NCI-H1694 treated with DMSO at 0.1 percent for 48 hours (cell line): ENCODE results near the gene EEIG1.
A peak's percentile ranks its signal among the peaks of the same experiment; 100 is the strongest.

Source experiments
- DNase-seq: peaks from one replicate; lab custom pipeline; 2025; lab: John Stamatoyannopoulos, UW

The EEIG1 gene

DNA sequence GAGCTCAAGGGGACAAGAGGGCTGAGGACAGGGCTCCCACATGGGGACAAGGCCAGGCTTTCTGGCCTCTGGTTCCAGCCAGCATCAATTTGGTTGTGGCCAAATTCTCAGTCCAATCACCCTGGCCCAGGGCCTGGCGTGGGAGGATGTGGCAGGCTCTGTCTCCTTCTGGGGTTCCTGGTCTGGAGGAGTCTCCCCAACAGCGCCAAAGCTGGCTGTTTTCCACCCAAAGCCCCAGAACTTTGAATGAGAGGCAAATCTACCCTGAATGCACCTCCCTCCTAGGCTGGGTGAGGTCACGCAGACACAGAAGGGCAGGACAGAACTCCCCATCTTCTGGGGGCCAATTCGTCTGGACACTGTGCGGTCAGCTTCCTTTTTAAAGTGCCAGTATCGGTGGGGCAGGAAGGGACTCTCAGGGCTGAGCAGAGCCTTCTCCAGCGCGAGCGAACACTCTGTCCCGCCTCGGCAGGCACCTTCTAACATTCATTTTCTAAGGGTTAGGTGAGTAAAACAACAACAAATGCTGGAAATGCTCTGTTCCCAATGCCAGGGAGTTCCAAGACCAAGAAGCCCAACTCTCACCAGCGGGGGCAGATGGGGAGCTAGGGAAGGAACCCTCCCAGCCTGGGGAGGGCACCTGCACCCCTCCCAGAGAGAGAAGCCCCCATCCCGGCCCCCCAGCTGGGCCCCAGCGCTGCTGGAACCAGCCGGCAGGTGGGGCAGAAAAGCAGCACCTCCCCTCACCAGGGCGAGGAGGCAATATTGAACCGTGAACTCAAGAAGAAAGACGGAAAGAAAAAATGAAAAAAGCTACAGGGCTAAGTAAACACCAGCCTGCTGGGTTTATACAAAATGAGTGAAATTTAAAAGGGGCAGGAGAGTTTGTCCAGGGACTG lies 39.5 kb downstream of the EEIG1 start:
- DNase-seq = no peak

DNA sequence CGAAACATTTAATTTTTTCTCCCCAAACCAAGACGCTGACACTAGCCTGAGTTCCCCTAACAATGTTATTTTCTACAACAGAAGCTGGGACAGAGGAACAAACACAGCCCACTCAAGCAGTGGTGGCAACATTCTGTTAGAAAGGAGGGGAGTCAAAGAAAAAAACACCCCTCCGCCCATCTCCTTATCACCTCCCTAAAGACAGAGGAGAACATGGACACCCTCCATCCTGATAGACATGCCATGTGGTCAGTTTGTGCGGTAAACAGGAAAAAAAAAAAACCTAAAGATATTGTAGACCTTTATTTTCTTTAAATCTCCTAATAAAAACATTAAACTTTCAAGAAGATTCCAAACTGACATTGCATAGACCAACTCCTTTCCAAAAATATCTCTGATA lies 40.2 kb downstream of the EEIG1 start:
- DNase-seq = no peak

DNA sequence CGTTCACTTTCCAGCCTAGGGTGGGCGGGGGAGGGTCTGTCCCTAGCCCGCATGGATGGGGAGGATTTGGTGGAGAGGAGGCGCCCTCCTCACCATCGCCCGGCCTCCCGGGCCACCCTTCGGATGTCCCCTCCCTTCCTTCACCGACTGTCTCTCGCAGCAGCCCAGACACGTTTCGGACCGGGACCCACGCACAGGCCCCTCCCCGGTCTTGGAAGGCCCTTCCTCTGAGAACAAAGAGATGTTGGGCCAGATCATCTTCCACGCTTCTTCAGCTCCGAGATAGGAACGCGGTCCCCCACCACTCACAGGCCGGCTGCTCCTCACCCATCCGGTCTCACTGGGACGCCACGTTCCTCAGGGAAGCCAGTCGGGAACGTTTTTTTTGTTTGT lies 42.5 kb downstream of the EEIG1 start:
- DNase-seq = no peak

DNA sequence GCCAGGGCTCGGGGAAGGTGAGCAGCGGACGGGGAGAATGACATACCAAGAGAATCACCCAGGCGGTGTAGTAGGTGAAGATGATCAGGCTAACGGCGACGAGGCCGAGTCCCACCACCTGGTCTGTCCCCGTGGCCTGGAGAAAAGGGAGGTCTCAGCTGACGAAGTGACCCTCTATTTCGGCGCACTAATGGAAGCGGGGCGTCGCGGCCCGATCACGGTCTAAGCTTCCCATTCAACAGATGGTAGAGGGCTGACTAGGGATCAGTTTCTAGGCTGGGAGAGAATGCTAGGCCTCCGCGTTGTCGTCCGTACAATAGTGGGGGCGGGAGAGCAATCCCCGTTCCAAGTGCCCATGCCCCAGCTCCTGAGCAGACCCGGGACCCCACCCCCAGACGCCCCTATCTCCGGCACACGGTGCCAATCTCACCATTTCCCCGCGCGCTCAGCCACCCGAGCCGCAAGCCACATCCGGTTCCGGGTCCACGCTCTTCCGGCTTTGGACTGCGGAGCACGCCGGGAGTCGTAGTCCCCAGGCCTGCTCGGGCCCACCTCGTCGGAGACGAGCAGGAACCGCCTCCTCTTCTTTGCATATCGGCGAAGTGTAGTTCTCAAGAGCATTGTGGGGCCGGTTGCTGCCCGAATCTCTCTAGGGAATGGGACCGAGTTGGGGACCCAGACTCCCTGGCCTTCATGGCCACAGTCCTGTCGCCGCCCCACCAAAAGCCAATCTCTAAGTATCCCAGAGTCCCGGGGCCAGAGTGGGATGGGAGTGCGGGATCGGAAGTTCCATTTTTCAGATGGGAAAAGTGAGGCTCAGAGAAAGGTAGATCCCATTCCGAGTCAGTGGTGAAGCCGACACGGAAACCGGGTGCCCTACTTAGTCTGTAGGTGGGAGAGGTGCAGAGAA lies 43.1 kb downstream of the EEIG1 start, which contains the start of gene DPM2:
TSS of gene DPM2 (minus strand) at position 467 of the 910 bp plus-strand sequence. CDS start at position 433, 34 bp downstream.
- DNase-seq = peak; percentile 47

DNA sequence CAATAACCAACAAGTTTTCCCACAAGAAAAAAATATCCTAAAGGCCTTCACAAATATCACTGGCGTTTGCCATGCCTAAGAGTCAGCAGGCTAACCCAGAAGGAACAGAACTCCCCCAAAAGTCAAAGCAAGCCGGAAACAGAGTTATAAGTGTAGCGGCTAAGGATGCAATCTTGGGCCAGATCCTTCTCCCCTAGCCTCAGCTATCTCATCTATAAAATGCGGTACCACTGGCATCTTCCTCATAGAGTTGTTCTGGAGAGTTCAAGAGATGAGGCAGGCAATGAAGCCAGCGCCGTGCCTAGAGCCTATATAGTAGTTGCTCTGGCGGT lies 43.8 kb downstream of the EEIG1 start:
- no peak for DNase-seq

DNA sequence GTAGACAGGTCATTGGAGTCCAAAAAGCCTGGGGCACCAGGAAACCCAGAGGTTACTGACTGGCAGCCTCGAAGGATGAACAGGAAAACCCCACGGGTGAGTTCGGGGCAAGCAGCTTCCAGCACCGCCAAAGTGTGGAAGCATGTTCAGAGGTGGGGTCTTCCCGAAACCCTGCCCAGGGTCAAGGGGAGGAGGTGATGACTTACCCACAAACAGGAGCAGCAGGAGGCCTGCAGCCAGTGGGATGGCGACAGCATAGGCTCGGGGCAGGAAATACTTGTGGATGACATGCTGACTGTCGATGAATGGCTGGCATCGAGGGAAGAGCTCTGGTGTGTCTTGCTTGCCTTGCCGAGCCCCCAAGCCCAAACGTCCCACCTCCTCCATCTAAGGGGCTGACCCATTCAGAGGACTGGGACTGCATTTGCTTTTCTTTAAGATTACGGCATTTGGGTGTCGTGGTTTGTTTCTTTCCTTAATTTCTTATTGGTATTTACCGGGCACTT lies 44.4 kb downstream of the EEIG1 start:
- no peak for DNase-seq

DNA sequence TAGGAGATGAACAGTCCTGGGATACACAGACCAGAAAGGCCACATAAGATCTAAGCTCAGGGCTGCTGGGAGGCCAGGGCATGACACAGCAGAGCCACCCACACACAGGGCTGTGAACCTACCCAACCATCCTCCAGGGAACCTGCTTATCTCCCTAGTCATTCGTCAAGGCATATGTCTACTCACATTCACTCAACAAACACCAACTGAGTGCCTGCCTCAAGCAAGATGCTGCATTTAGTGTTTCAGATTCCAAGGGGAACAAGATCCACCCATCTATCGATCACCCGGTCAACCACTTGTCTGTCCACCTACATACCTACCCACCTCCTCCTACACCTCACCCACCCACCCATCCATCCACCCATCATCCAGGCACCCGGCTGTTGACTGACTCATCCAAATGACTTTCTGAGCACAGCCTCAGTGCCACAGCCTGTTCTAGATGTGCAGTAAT lies 45.0 kb downstream of the EEIG1 start:
- DNase-seq = no peak

DNA sequence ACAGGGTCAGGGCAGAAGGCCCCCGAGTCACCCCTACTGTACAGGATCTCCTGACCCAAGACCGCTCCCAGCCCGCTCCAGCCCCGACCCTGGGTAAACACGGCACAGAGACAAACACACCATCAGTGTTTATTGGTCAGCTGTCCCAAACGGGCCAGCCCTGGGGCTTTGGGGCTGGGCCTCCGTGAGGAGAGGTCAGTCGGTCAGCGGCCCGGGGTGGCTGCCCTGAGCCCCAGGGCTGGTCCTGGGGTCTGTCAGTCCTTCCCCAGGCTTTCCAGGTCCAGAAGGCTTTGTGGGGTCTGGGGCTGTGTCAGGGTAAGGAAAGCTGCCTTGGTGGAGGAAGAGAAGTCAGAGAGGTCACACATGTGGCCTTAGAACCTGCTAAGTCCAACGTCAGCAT lies 45.8 kb downstream of the EEIG1 start:
- DNase-seq = no peak

DNA sequence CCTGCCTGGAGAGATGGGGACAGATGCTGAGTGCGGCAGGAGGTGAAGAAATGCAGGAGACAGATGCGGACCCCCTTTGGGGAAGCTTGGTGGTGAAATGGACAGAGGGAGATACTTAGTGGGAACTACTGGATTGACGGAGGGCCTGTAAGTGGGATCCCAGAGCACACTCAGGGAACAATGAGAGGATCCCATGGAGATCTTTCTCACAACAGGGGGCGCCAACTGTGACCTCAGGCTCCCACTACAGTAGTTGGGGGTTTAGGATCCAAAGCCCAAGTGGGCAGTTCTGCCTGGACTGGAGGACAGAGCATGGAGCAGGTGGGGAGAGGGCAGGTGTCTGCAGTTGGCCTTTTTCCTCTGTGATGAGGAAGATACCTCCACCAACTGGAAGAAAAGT lies 46.5 kb downstream of the EEIG1 start:
- DNase-seq = no peak

DNA sequence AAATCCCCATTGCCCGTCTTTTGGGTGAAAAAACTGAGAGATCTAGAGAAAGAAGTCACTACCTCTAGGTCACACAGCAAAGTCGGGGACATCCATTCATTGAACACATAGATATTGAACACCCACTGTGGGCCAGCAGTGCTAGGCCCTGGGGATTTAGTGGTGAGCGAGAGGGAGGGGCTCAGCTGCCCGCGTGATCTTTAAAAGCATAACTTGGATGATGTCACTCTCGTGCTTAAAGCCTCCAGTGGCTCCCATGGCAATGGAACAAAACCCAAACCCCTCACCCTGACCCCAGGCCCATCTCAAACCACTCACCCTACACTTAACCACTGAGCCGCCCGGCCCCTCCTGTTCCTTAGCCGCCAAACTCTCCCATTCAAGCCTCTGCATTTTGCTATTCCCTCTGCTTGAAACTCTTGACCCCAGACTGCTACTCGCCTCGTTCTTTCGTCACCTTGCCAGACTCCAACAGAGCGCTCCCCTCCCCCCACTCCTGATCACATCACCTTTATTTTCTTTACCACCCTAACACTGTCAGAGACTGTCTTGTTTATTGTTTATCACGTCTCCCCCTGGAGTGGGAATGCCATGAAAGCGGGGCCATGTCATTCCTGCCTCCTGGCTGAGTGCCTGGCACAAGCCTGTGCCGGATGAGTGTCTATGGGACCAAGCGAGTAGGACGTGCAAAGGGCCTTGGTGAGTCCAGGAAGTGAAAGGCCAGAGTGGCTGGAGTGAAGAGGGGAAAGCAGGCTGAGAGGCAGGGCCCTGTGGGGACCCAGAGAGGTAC lies 49.5 kb downstream of the EEIG1 start:
- DNase-seq = no peak
